Fibroblast of villous mesenchyme (primary cell): ENCODE data around the gene MAP2K7. TPM values are rescaled to one million over a fixed set of nuclear protein-coding genes. Genes with fewer than 3 reads are reported as not detected.

Experiments used
- DNase-seq: peaks from one replicate; pipeline ENCODE4 v3.0.0-alpha.2; 2010; ENCODE audit warnings: low read depth
- H3K4me3 ChIP-seq: 2 replicates; pipeline ENCODE4 v1.5.1; 2011; ENCODE audit warnings: low read depth, mild to moderate bottlenecking, low read length
- total RNA-seq: library from RNA; depleted of rRNA; stranded (reverse); fragments of >200 nt; gene quantifications from 2 replicates; pipeline ENCODE4 v1.2.3, GENCODE V29; 2012
- TF ChIP-seq, protein P1 (sequence below): IDR thresholded peaks from 2 replicates; pipeline ENCODE4 v1.5.1; 2012; ENCODE audit warnings: low read depth, mild to moderate bottlenecking, low read length; ENCODE audit not compliant: insufficient read depth

The MAP2K7 gene
- total RNA-seq, 1 donor = 12.1 TPM

DNA sequence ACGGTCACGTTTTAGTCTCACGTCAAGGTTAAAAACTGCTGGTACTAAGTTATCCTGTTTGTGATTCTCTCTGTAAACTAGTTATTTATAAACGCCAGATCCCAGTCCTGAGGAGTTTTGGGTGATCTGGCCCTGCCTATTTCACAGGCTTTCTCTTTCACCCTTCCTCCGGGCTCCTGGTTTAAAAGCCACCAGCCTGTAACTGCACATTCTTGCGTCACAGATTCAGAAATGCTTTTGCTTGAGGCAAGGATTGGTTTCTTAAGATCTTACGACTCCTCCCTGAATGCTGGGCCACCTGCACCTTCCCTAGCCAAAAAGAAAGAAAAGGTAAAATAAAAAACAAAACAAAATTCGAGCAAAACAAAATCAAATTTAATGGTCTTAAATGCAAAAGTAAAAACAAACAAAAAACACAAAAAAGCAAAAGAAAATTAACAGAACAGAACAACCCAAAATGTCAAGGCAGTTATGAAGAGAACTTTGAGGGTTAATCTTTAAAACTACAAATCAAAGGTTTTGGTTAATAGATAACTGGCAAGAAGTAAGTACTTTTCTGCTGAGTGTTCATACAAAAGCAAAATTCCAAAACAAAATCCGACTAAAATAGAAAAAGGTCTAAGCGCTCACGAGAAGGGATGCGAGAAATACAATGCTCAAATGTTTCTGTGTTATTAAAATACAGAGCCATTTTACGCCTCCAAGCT is 58.4 kb downstream of the MAP2K7 start:
- TF ChIP-seq, protein P1, sequence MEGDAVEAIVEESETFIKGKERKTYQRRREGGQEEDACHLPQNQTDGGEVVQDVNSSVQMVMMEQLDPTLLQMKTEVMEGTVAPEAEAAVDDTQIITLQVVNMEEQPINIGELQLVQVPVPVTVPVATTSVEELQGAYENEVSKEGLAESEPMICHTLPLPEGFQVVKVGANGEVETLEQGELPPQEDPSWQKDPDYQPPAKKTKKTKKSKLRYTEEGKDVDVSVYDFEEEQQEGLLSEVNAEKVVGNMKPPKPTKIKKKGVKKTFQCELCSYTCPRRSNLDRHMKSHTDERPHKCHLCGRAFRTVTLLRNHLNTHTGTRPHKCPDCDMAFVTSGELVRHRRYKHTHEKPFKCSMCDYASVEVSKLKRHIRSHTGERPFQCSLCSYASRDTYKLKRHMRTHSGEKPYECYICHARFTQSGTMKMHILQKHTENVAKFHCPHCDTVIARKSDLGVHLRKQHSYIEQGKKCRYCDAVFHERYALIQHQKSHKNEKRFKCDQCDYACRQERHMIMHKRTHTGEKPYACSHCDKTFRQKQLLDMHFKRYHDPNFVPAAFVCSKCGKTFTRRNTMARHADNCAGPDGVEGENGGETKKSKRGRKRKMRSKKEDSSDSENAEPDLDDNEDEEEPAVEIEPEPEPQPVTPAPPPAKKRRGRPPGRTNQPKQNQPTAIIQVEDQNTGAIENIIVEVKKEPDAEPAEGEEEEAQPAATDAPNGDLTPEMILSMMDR = no peak
- no peak for DNase-seq
- no peak overlapping the region for H3K4me3 ChIP-seq

DNA sequence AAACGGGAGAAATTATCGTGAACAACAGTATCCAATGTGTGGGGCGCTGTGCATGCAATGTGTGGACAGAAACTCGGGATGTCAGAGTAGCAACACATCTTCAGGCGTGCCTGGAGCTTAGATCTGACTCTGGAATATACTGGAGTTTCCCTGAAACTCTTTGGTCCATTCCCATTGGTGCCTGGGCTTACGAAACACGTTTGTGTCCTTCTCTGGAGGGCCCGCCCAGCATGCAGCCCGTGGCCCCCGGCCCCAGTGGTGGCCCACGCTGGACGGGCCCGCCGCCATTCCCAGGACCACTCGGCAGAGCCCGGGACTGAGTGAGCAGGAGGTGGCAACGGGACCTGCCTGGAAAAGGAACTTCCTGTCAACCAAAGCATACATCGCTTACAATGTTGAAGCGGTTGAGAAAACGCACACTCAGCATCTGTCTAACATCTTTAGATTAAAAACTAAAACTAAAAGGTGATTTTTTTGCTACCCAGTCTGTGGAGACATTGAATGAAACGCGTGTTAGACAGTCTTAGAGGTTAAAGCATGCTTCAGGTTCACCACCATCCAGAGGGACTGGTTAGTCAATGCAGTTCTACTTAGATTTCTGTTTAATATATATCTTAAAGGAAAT is 59.1 kb downstream of the MAP2K7 start:
- TF ChIP-seq, protein P1 = no peak
- no peak overlapping the region for H3K4me3 ChIP-seq
- no peak for DNase-seq

DNA sequence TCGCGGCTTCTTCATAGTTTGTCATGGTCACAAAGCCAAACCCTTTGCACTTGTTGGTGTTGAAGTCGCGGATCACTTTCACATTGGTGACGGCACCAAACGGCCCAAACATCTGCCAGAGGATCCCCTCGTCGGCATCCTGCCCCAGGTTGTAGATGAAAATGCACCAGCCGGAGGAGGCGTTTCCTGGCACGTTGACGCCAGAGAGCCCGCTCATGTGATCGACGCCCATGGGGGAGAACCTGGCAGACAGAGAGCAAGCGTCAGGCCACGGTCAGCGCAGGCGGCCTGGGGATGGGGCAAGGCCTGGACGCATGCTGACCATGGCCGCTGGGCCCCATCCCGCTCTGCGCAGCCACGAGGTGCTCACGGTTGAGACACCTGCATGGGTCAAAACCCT is 59.9 kb downstream of the MAP2K7 start:
- H3K4me3 ChIP-seq = no peak overlapping the region
- TF ChIP-seq, protein P1 = no peak
- no peak for DNase-seq

Other genes starting within 250 kb of the MAP2K7 start
- not detected in 2 replicates for gene RETN, start 234.8 kb upstream of the MAP2K7 start, total RNA-seq
- gene MCEMP1, start 226.8 kb upstream of the MAP2K7 start, total RNA-seq = not detected in 2 replicates
- gene TRAPPC5, start 223.0 kb upstream of the MAP2K7 start, total RNA-seq = 29.0 and 29.8 TPM in 2 replicates
- gene FCER2, start 201.7 kb upstream of the MAP2K7 start, total RNA-seq = not detected in 2 replicates
- gene CLEC4G, start 171.8 kb upstream of the MAP2K7 start, total RNA-seq = not detected in 2 replicates
- not detected in 2 replicates for gene CD209, start 156.3 kb upstream of the MAP2K7 start, total RNA-seq
- gene CLEC4M, start 140.6 kb upstream of the MAP2K7 start, total RNA-seq = under 0.01 TPM in 1 of 2 replicates, not detected in the other
- 24.8 and 25.5 TPM in 2 replicates for gene EVI5L, start 73.7 kb upstream of the MAP2K7 start, total RNA-seq
- gene PRR36, start 29.5 kb upstream of the MAP2K7 start, total RNA-seq = under 0.01 TPM in 1 of 2 replicates, not detected in the other
- gene LRRC8E, start 15.4 kb upstream of the MAP2K7 start, total RNA-seq = 6.0 and 7.4 TPM in 2 replicates
- 0.86 and 0.97 TPM in 2 replicates for gene TGFBR3L, start 11.0 kb downstream of the MAP2K7 start, total RNA-seq
- 17.7 and 23.5 TPM in 2 replicates for gene SNAPC2, start 16.5 kb downstream of the MAP2K7 start, total RNA-seq
- gene CTXN1, start 22.3 kb downstream of the MAP2K7 start, total RNA-seq = 1.9 and 3.0 TPM in 2 replicates
- gene TIMM44, start 39.8 kb downstream of the MAP2K7 start, total RNA-seq = 57.9 and 58.6 TPM in 2 replicates
- gene ELAVL1, start 101.8 kb downstream of the MAP2K7 start, total RNA-seq = 20.3 and 26.8 TPM in 2 replicates
- gene CCL25, start 148.9 kb downstream of the MAP2K7 start, total RNA-seq = not detected in 2 replicates
- gene FBN3, start 245.7 kb downstream of the MAP2K7 start, total RNA-seq = not detected in 2 replicates